GM12878 (cell line): ENCODE measurements around the gene CLSTN2.

ENCODE experiments used
- RAD51 ChIP-seq: fragments of 450-650 bp; IDR thresholded peaks from 2 replicates; pipeline ENCODE4 v1.6.1; 2016; ENCODE audit warnings: moderate library complexity, mild to moderate bottlenecking, inconsistent platforms
- TF ChIP-seq, protein P1 (sequence below): IDR thresholded peaks from 2 replicates; pipeline ENCODE4 v1.6.1; 2011; ENCODE audit warnings: low read depth, low read length, improper control_type of control experiment, borderline replicate concordance

DNA sequence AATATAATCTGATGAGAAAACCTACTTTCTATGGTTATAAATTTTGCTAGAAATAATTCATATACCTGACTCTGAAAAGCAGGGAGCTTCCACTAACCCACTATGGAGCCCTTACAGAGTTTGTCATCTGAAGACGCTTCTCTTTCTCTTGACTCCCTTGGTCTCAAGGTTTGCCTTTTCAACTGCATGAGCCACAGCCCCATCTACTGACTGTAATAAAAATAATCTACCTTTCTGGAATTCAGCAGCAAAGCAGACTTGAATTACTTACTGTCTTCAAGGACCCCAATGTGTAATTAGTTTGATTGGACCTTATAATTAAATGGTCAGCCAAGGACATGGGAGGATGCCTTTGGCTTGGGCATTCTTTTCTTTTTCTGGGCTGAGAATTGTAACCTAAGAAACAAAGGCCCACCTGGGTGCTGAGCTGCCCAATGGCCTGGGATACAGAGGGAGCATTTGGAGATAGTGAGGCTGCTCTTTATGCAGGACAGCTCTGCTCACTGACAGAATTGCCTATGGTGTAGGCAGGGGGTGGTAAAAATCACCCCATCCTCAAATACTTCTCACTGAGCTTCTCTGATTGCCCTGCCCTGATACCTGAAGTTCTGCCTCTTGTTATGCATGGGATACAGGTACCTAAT lies 564.3 kb downstream of the CLSTN2 start:
- TF ChIP-seq, protein P1, sequence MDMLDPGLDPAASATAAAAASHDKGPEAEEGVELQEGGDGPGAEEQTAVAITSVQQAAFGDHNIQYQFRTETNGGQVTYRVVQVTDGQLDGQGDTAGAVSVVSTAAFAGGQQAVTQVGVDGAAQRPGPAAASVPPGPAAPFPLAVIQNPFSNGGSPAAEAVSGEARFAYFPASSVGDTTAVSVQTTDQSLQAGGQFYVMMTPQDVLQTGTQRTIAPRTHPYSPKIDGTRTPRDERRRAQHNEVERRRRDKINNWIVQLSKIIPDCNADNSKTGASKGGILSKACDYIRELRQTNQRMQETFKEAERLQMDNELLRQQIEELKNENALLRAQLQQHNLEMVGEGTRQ: no peak
- TF ChIP-seq RAD51: no peak
